GM12878 (cell line): ENCODE measurements around the gene DNASE2. TPM values are rescaled to one million over a fixed set of nuclear protein-coding genes. Genes with fewer than 3 reads are reported as not detected.

Source experiments
- ATAC-seq: fragments of 200-7000 bp; cut with Tn5 transposase; 3 replicates; pipeline ENCODE4 v1.9.1; 2020; ENCODE audit warnings: mild to moderate bottlenecking, moderate library complexity
- BruUV-seq: library from RNA; stranded (reverse); fragments of 400-500 nt; replicated peaks from 2 replicates; lab custom pipeline; 2021; lab: Mats Ljungman, UMichigan
- CTCF ChIA-PET: fragments of 300-600 bp; sonication (Branson Sonifier 250); formaldehyde crosslinking; extraction: SDS; loops from one replicate; lab custom pipeline; 2021; ENCODE audit warnings: inconsistent platforms; lab: Yijun Ruan, JAX
- POLR2A ChIA-PET: fragments of 350-600 bp; formaldehyde crosslinking; extraction: SDS; loops from one replicate; lab custom pipeline; 2021; ENCODE audit warnings: inconsistent platforms; lab: Charles Lee
- RAD21 ChIA-PET: fragments of 300-600 bp; sonication (Branson Sonifier 250); formaldehyde crosslinking; loops from one replicate; lab custom pipeline; 2023; ENCODE audit warnings: antibody characterized with exemption; ENCODE audit not compliant: unreplicated experiment; lab: Charles Lee
- SMC1A ChIA-PET: fragments of 300-600 bp; sonication (Branson Sonifier 250); formaldehyde crosslinking; loops from one replicate; lab custom pipeline; 2023; ENCODE audit not compliant: unreplicated experiment, uncharacterized antibody; lab: Charles Lee
- DNase-seq: peaks from one replicate; pipeline ENCODE4 v3.0.0-alpha.2; 2011; ENCODE audit warnings: low read depth, low spot score
- FAIRE-seq: peaks from 3 replicates; lab custom pipeline; 2011; peaks lifted over from hg19 to GRCh38; lab: Jason Lieb, UNC
- H2AFZ ChIP-seq: 2 replicates; pipeline ENCODE4 v1.6.0; 2011; ENCODE audit warnings: low read depth, low read length, control low read depth; ENCODE audit not compliant: control insufficient read depth
- H3K27ac ChIP-seq: 2 replicates; pipeline ENCODE4 v1.5.1; 2011; ENCODE audit warnings: control low read depth; ENCODE audit not compliant: control insufficient read depth, insufficient read depth
- H3K27me3 ChIP-seq, 2 experiments: replicated peaks in 1 of 2; 2 replicates each; pipeline versions ENCODE4 v1.6.0 to v1.6.1; 2011; ENCODE audit warnings: low read length in 1 of 2; ENCODE audit not compliant: control insufficient read depth in 2 of 2, insufficient read depth in 2 of 2
- H3K36me3 ChIP-seq, 2 experiments: 2 replicates each; pipeline ENCODE4 v1.5.1; 2011; ENCODE audit warnings: low read length in 1 of 2; ENCODE audit not compliant: control insufficient read depth in 2 of 2, insufficient read depth in 2 of 2
- H3K4me1 ChIP-seq: 2 replicates; pipeline ENCODE4 v1.6.1; 2011; ENCODE audit warnings: mild to moderate bottlenecking, low read length, moderate library complexity, mixed read lengths; ENCODE audit not compliant: control insufficient read depth, insufficient read depth
- H3K4me2 ChIP-seq: 2 replicates; pipeline ENCODE4 v1.6.0; 2011; ENCODE audit warnings: control low read depth; ENCODE audit not compliant: control insufficient read depth, insufficient read depth
- H3K4me3 ChIP-seq: fragments of 200-600 bp; sonication (generic); 2 replicates; pipeline ENCODE4 v1.5.1; 2016
- H3K79me2 ChIP-seq: 2 replicates; pipeline ENCODE4 v1.6.0; 2011; ENCODE audit warnings: low read length; ENCODE audit not compliant: control insufficient read depth, insufficient read depth
- H3K9ac ChIP-seq: 2 replicates; pipeline ENCODE4 v1.8.0; 2011; ENCODE audit warnings: low read length, control low read depth, mixed read lengths; ENCODE audit not compliant: control insufficient read depth, insufficient read depth
- H3K9me3 ChIP-seq: replicated peaks from 3 replicates; pipeline ENCODE4 v1.5.1; 2011; ENCODE audit warnings: mild to moderate bottlenecking, low read length; ENCODE audit not compliant: control insufficient read depth, insufficient read depth
- H4K20me1 ChIP-seq: 2 replicates; pipeline ENCODE4 v1.6.0; 2011; ENCODE audit not compliant: control insufficient read depth, insufficient read depth
- CBFB ChIP-seq: IDR thresholded peaks from 2 replicates; pipeline ENCODE4 v1.6.1; 2016; ENCODE audit warnings: antibody characterized with exemption, low read depth
- MAX ChIP-seq: IDR thresholded peaks from 2 replicates; pipeline ENCODE4 v1.6.1; 2012; ENCODE audit warnings: low read depth, low read length, improper control_type of control experiment
- MEF2B ChIP-seq: fragments of 450-650 bp; IDR thresholded peaks from 2 replicates; pipeline ENCODE4 v1.6.1; 2018; ENCODE audit warnings: mild to moderate bottlenecking, moderate library complexity; ENCODE audit not compliant: partially characterized antibody, poor library complexity, severe bottlenecking
- MYC ChIP-seq: IDR thresholded peaks from 2 replicates; pipeline ENCODE4 v1.6.1; 2011; ENCODE audit warnings: mild to moderate bottlenecking, low read length, moderate library complexity, inconsistent platforms; ENCODE audit not compliant: insufficient read depth, insufficient replicate concordance, insufficient read length, severe bottlenecking
- RBBP5 ChIP-seq: fragments of 200-600 bp; sonication (generic); conservative IDR thresholded peaks from 2 replicates; pipeline ENCODE4 v1.6.1; 2016
- USF1 ChIP-seq: IDR thresholded peaks from 2 replicates; pipeline ENCODE4 v1.6.1; 2011; ENCODE audit warnings: borderline replicate concordance, low read depth, mild to moderate bottlenecking, moderate library complexity, mixed read lengths, low read length; ENCODE audit not compliant: insufficient read depth; ENCODE audit errors: extremely low read length
- USF2 ChIP-seq: IDR thresholded peaks from 2 replicates; pipeline ENCODE4 v1.6.1; 2011; ENCODE audit warnings: low read depth, low read length, improper control_type of control experiment, borderline replicate concordance
- ZNF274 ChIP-seq: IDR thresholded peaks from one replicate; pipeline ENCODE4 v1.8.0; 2011; ENCODE audit not compliant: insufficient read length, insufficient read depth
- whole genome bisulfite sequencing: methylation state at CpG from one replicate; pipeline ENCODE4 v1.1.6; 2016; ENCODE audit warnings: low lambda C conversion rate; ENCODE audit not compliant: insufficient replicate concordance, insufficient coverage; ENCODE audit errors: missing lambda C conversion rate; 5-methylcytosine and 5-hydroxymethylcytosine counted together
- in situ Hi-C: fragments of 300-500 bp; cut with MboI; formaldehyde crosslinking; loops from 9 replicates; pipeline ENCODE4 v1.14.3; 2018; ENCODE audit warnings: mixed read lengths
- intact Hi-C: fragments of 100-400 bp; cut with micrococcal nuclease; formaldehyde crosslinking; loops from one replicate; pipeline ENCODE4 v1.14.2; 2022; ENCODE audit not compliant: unreplicated experiment
- polyA plus RNA-seq, 11 experiments: library from polyadenylated mRNA; depleted of rRNA in 4 of 11; unstranded in 6 of 11; stranded (reverse) in 5 of 11; fragments of >200 nt; fragmentation: Nextera tagmentation in 4 of 11; fragmentation: Illumina TruSeq in 1 of 11; extraction: Ambion mirVana in 4 of 11; extraction: Trizol in 1 of 11; gene quantifications; 1 replicate in 1 of 11; 2 replicates in 10 of 11; pipeline versions ENCODE4 v1.2.1 to v1.2.3, GENCODE V29; 2011 to 2016; ENCODE audit warnings: inconsistent platforms in 2 of 11, missing spikeins in 2 of 11, low read depth in 1 of 11
- total RNA-seq, 4 experiments: library from RNA; depleted of rRNA in 3 of 4; stranded (reverse); fragments of >200 nt in 3 of 4; fragmentation: Illumina TruSeq in 1 of 4; extraction: Trizol in 1 of 4; gene quantifications; 2 replicates each; pipeline versions ENCODE4 v1.2.1 to v1.2.3, GENCODE V29; 2013 to 2021
- TF ChIP-seq, protein P1 (sequence below): fragments of 450-650 bp; IDR thresholded peaks from 2 replicates; pipeline ENCODE4 v1.6.1; 2018; ENCODE audit warnings: borderline replicate concordance, mild to moderate bottlenecking; ENCODE audit not compliant: partially characterized antibody
- TF ChIP-seq, protein P2 (sequence below): fragments of 450-650 bp; IDR thresholded peaks from 2 replicates; pipeline ENCODE4 v1.6.1; 2017; ENCODE audit warnings: mild to moderate bottlenecking
- TF ChIP-seq, protein P3 (sequence below): fragments of 450-650 bp; conservative IDR thresholded peaks from 2 replicates; pipeline ENCODE4 v1.6.1; 2017; ENCODE audit warnings: mild to moderate bottlenecking, moderate library complexity

The DNASE2 gene
- total and polyA plus RNA-seq, 10 of the 15 experiments (the other 5 are each of a cell fraction or from before 2014, with no cell fraction given): 4.9 to 32.1 (median 22.0) TPM

DNA sequence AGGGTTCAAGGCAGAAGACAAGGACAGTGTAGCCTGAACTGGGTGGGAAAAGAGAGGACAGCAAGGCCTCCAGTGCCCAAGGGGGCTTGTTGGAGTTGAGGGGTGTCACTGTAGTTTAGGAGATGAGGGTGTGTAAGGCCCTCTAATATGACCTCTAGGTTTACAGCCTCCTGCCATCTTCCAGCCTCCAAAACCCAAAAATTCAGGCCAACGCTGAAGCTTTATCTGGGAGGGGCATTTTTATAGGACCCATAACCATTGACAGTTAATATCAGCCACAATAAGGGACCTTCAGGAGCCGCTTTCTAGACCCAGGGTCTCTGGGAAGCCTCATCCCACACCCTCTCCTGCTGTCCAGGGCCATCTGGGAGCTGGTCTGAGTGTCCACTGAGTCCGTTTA lies 3.0 kb upstream of the DNASE2 start:
- FAIRE-seq (peak; percentile 52), ATAC-seq (no peak)
- intact Hi-C loops: no loop called here

More for the DNA sequence above, 3.0 kb upstream of the DNASE2 start:
- POLR2A ChIA-PET: interaction anchor here (2.1 kb wide), 1 partner anchor 81 kb away, joined by 11 read pairs; no protein-coding TSS in a partner anchor
- Histone ChIP-seq H3K36me3 (no peaks in the 10 kb centered on the region), H3K27me3 (no peaks in the 10 kb centered on the region; a peak in 1 of 4 replicates), H3K9me3 (peaks cover 7% of the 10 kb centered on the region), H3K79me2 (peaks cover 4% of the 10 kb centered on the region; the same call in 1 of the 2 replicates), H3K27ac (no peak overlapping the region), H3K9ac (no peak overlapping the region), H3K4me1 (peaks cover 16% of the 10 kb centered on the region), H4K20me1 (no peaks in the 10 kb centered on the region), H2AFZ (no peak overlapping the region), H3K4me2 (peak overlapping the region; percentile 75; the same call in 1 of the 2 replicates), H3K4me3 (no peak overlapping the region; the same call in 1 of the 2 replicates)
- in situ Hi-C loops: loop anchor here (10.0 kb wide), 1 partner anchor 211 kb away; no protein-coding TSS in a partner anchor
- BruUV-seq: no TSS peak
- DNase-seq: no peak
- WGBS: 70% methylated on average over 3 of the region's 3 CpGs
- TF ChIP-seq CBFB (no peak), MAX (no peak), MEF2B (no peak), USF1 (no peak), USF2 (no peak), RBBP5 (no peak), ZNF274 (no peak), MYC (no peak)
- TF ChIP-seq, protein P1, sequence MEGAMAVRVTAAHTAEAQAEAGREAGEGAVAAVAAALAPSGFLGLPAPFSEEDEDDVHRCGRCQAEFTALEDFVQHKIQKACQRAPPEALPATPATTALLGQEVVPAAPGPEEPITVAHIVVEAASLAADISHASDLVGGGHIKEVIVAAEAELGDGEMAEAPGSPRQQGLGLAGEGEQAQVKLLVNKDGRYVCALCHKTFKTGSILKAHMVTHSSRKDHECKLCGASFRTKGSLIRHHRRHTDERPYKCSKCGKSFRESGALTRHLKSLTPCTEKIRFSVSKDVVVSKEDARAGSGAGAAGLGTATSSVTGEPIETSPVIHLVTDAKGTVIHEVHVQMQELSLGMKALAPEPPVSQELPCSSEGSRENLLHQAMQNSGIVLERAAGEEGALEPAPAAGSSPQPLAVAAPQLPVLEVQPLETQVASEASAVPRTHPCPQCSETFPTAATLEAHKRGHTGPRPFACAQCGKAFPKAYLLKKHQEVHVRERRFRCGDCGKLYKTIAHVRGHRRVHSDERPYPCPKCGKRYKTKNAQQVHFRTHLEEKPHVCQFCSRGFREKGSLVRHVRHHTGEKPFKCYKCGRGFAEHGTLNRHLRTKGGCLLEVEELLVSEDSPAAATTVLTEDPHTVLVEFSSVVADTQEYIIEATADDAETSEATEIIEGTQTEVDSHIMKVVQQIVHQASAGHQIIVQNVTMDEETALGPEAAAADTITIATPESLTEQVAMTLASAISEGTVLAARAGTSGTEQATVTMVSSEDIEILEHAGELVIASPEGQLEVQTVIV: no peak
- TF ChIP-seq, protein P2, sequence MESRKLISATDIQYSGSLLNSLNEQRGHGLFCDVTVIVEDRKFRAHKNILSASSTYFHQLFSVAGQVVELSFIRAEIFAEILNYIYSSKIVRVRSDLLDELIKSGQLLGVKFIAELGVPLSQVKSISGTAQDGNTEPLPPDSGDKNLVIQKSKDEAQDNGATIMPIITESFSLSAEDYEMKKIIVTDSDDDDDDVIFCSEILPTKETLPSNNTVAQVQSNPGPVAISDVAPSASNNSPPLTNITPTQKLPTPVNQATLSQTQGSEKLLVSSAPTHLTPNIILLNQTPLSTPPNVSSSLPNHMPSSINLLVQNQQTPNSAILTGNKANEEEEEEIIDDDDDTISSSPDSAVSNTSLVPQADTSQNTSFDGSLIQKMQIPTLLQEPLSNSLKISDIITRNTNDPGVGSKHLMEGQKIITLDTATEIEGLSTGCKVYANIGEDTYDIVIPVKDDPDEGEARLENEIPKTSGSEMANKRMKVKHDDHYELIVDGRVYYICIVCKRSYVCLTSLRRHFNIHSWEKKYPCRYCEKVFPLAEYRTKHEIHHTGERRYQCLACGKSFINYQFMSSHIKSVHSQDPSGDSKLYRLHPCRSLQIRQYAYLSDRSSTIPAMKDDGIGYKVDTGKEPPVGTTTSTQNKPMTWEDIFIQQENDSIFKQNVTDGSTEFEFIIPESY: no peak
- TF ChIP-seq, protein P3, sequence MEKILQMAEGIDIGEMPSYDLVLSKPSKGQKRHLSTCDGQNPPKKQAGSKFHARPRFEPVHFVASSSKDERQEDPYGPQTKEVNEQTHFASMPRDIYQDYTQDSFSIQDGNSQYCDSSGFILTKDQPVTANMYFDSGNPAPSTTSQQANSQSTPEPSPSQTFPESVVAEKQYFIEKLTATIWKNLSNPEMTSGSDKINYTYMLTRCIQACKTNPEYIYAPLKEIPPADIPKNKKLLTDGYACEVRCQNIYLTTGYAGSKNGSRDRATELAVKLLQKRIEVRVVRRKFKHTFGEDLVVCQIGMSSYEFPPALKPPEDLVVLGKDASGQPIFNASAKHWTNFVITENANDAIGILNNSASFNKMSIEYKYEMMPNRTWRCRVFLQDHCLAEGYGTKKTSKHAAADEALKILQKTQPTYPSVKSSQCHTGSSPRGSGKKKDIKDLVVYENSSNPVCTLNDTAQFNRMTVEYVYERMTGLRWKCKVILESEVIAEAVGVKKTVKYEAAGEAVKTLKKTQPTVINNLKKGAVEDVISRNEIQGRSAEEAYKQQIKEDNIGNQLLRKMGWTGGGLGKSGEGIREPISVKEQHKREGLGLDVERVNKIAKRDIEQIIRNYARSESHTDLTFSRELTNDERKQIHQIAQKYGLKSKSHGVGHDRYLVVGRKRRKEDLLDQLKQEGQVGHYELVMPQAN: no peak
- SMC1A ChIA-PET: interaction anchor here (0.6 to 3.2 kb wide), 2 partner anchors 78 to 81 kb away, joined by 3 to 29 read pairs; no protein-coding TSS in a partner anchor
- CTCF ChIA-PET: interaction anchor here (0.7 to 13.2 kb wide), 7 partner anchors 9 to 145 kb away, joined by 3 to 182 read pairs (median 5); no protein-coding TSS in a partner anchor
- RAD21 ChIA-PET: interaction anchor here (1.5 to 1.9 kb wide), 2 partner anchors 81 to 210 kb away, joined by 3 to 31 read pairs; no protein-coding TSS in a partner anchor
